Brain microvascular endothelial cell (primary cell): Measurements from ENCODE around the gene TELO2.

Source experiments
- DNase-seq: peaks from one replicate; pipeline ENCODE4 v3.0.0-alpha.2; 2020
- H3K27ac ChIP-seq: fragments of 250-450 bp; sonication (Bioruptor Pico); 2 replicates; pipeline ENCODE4 v1.5.1; 2020; ENCODE audit warnings: mild to moderate bottlenecking, moderate library complexity
- H3K27me3 ChIP-seq: fragments of 250-450 bp; sonication (Bioruptor Pico); replicated peaks from 2 replicates; pipeline ENCODE4 v1.5.1; 2020; ENCODE audit warnings: mild to moderate bottlenecking
- H3K36me3 ChIP-seq: fragments of 250-450 bp; sonication (Bioruptor Pico); replicated peaks from 2 replicates; pipeline ENCODE4 v1.5.1; 2020; ENCODE audit warnings: mild to moderate bottlenecking
- H3K4me3 ChIP-seq: 2 replicates; pipeline ENCODE4 v1.5.1; 2011; ENCODE audit warnings: low read depth, mild to moderate bottlenecking, control low read depth, low read length, moderate library complexity
- CTCF ChIP-seq: IDR thresholded peaks from 2 replicates; pipeline ENCODE4 v1.5.1; 2011; ENCODE audit warnings: low read depth, mild to moderate bottlenecking, moderate library complexity, low read length, control low read depth, inconsistent platforms; ENCODE audit errors: missing control alignments
- in situ Hi-C: cut with HindIII; loops from 2 replicates; pipeline ENCODE4 v1.10.0; 2017; ENCODE audit warnings: low sequenced_read_pairs, low pct_ligation_motif_present

TELO2 gene

GRCh38 chr16:1530883-1531637 is 37.9 kb downstream of the TELO2 start:
- peaks cover 3% of the 10 kb centered on the region for H3K36me3 ChIP-seq
- no peak overlapping the region for H3K4me3 ChIP-seq
- H3K27ac ChIP-seq = no peak overlapping the region
- in situ Hi-C loops = no loop called here
- no peaks in the 10 kb centered on the region for H3K27me3 ChIP-seq
- DNase-seq = no peak
- TF ChIP-seq CTCF = no peak

- DNase-seq = no peak
- in situ Hi-C loops = no loop called here
- Histone ChIP-seq H3K4me3 (no peak overlapping the region), H3K27ac (no peak overlapping the region), H3K27me3 (no peaks in the 10 kb centered on the region), H3K36me3 (peaks cover 8% of the 10 kb centered on the region)
- no peak for TF ChIP-seq CTCF
Measured at GRCh38 chr16:1531638-1531910, 38.4 kb downstream of the TELO2 start.

GRCh38 chr16:1532081-1532760 is 39.1 kb downstream of the TELO2 start:
- DNase-seq = no peak
- no peak overlapping the region for H3K27ac ChIP-seq
- TF ChIP-seq CTCF = no peak
- H3K36me3 ChIP-seq = peaks cover 15% of the 10 kb centered on the region
- no peaks in the 10 kb centered on the region for H3K27me3 ChIP-seq
- H3K4me3 ChIP-seq = no peak overlapping the region
- in situ Hi-C loops = no loop called here

- in situ Hi-C loops = no loop called here
- H3K27me3 ChIP-seq = no peaks in the 10 kb centered on the region
- peaks cover 20% of the 10 kb centered on the region for H3K36me3 ChIP-seq
- DNase-seq = no peak
- H3K4me3 ChIP-seq = no peak overlapping the region
- TF ChIP-seq CTCF = no peak
- H3K27ac ChIP-seq = peak overlapping the region; percentile 53
Measured at GRCh38 chr16:1532771-1533170, 39.6 kb downstream of the TELO2 start.

- no peaks in the 10 kb centered on the region for H3K27me3 ChIP-seq
- H3K27ac ChIP-seq = peak within 1 kb of the TSS; percentile 53
- H3K36me3 ChIP-seq = peaks cover 27% of the 10 kb centered on the region
- H3K4me3 ChIP-seq = peak within 1 kb of the TSS; percentile 56
- TF ChIP-seq CTCF = no peak
- peak; percentile 46 for DNase-seq
- in situ Hi-C loops = no loop called here
Measured at GRCh38 chr16:1533443-1533951, 40.3 kb downstream of the TELO2 start, which contains the start of gene TMEM204. TMEM204 (plus strand) TSS chr16:1533666; CDS start chr16:1534276, 610 bp downstream.
